Measurements from ENCODE around the gene SSUH2. TPM values are rescaled to one million over a fixed set of nuclear protein-coding genes. Genes with fewer than 3 reads are reported as not detected.
"Not testable (repeated sequence)": the region's sequence is repeated elsewhere in the genome, so short reads cannot be mapped to it uniquely, and the experiment has no call there.

The SSUH2 gene
- total and polyA plus RNA-seq, 12 donors = 0.78 to 6.1 (median 1.7) TPM

GRCh38 chr3:8657804-8658305 lies 13.3 kb upstream of the SSUH2 start:
- Histone ChIP-seq H3K36me3 (no peaks in the 10 kb centered on the region), H3K27ac (peak overlapping the region; percentile 51 to 93 (median 80)), H3K27me3 (no peaks in the 10 kb centered on the region), H3K4me1 (peaks cover 8 to 62% (median 36%) of the 10 kb centered on the region in 9 donors), H3K9me3 (peaks cover 0 to 6% (median 0%) of the 10 kb centered on the region in 11 donors), H3K4me3 (peak overlapping the region in 4 of 10 donors; percentile 7 to 23 (median 19))
- WGBS, 2 donors = 54 to 63% methylated on average over 8 of the region's 8 CpGs
- DNase-seq (no peak), ATAC-seq (peak in 7 of 8 donors; percentile 2 to 51 (median 26))
- TF ChIP-seq CTCF (IDR thresholded peaks at IDR 0.05) = no peak
- intact Hi-C loops (cut with DNase I) = no loop called here

GRCh38 chr3:8656240-8656639 lies 11.6 kb upstream of the SSUH2 start:
- Histone ChIP-seq H3K4me3 (no peak overlapping the region), H3K27ac (peak overlapping the region in 4 of 10 donors; percentile 17 to 93 (median 70)), H3K27me3 (no peaks in the 10 kb centered on the region), H3K36me3 (no peaks in the 10 kb centered on the region), H3K9me3 (peaks cover 0 to 6% (median 0%) of the 10 kb centered on the region in 11 donors), H3K4me1 (peaks cover 8 to 59% (median 35%) of the 10 kb centered on the region in 9 donors)
- intact Hi-C loops (cut with DNase I) = no loop called here
- DNase-seq (no peak), ATAC-seq (no peak)
- TF ChIP-seq CTCF (IDR thresholded peaks at IDR 0.05) = no peak
- WGBS, 2 donors = 73 to 80% methylated on average over 8 of the region's 8 CpGs

- no peak for TF ChIP-seq CTCF (IDR thresholded peaks at IDR 0.05)
- ATAC-seq = no peak
- Histone ChIP-seq H3K27ac (peak overlapping the region in 2 of 10 donors; percentile 6 to 92), H3K27me3 (no peaks in the 10 kb centered on the region), H3K9me3 (peaks cover 0 to 6% (median 0%) of the 10 kb centered on the region in 11 donors), H3K36me3 (no peaks in the 10 kb centered on the region), H3K4me3 (no peak overlapping the region), H3K4me1 (peaks cover 8 to 51% (median 30%) of the 10 kb centered on the region in 9 donors)
- DNase-seq = no peak
- intact Hi-C loops (cut with DNase I) = no loop called here
- 81 to 82% methylated on average over 10 of the region's 10 CpGs for WGBS, 2 donors
Observed at GRCh38 chr3:8655387-8655835, 10.8 kb upstream of the SSUH2 start.

GRCh38 chr3:8654572-8655329 lies 10.2 kb upstream of the SSUH2 start:
- H3K27me3 ChIP-seq; ATAC-seq; H3K27ac ChIP-seq; intact Hi-C loops (cut with DNase I); H3K36me3 ChIP-seq; DNase-seq; H3K4me3 ChIP-seq; H3K9me3 ChIP-seq: not testable (repeated sequence)
- peaks cover 8 to 44% (median 24%) of the 10 kb centered on the region in 9 donors for H3K4me1 ChIP-seq
- 96 to 97% methylated on average over 5 of the region's 6 CpGs for WGBS, 2 donors

Data from heart right ventricle (tissue), 16 donors.